GM23248 (cell line): Measurements from ENCODE around the gene CNTROB.

Experiments used
- EZH2 ChIP-seq: fragments of 200-600 bp; sonication (generic); IDR thresholded peaks from 2 replicates; pipeline ENCODE4 v1.6.1; 2018; ENCODE audit warnings: antibody characterized with exemption, mild to moderate bottlenecking; ENCODE audit not compliant: insufficient read depth, poor library complexity, severe bottlenecking
- EZH2phosphoT487 ChIP-seq: fragments of 200-600 bp; sonication (generic); IDR thresholded peaks from 2 replicates; pipeline ENCODE4 v1.6.1; 2018; ENCODE audit warnings: antibody characterized with exemption, moderate library complexity, mild to moderate bottlenecking, low read depth; ENCODE audit not compliant: insufficient read depth

- no peak for TF ChIP-seq EZH2phosphoT487
- no peak for TF ChIP-seq EZH2
Measured at GRCh38 chr17:7885367-7886226, 46.4 kb upstream of the CNTROB start.
